ENCODE results near the gene MUC5B. TPM values are rescaled to one million over a fixed set of nuclear protein-coding genes. Genes with fewer than 3 reads are reported as not detected.

MUC5B gene
- total RNA-seq, 1 donor from 2014 or later = not detected

- Mint-ChIP-seq H3K27me3 (peaks cover 9% of the 10 kb centered on the region), H3K4me1 (ENCODE audit: low read depth) (no peaks in the 10 kb centered on the region), H3K4me3 (ENCODE audit: low read depth) (no peak overlapping the region), H3K36me3 (ENCODE audit: insufficient read depth) (no peaks in the 10 kb centered on the region), H3K9me3 (ENCODE audit: low read depth) (no peaks in the 10 kb centered on the region), H3K27ac (no peak overlapping the region)
- no peak for TF ChIP-seq CTCF (IDR thresholded peaks at IDR 0.05; ENCODE audit: unreplicated experiment)
- no peak for DNase-seq (ENCODE audit: low spot score, unreplicated experiment)
These were observed 21.3 kb upstream of the MUC5B start for GRCh38 chr11:1201395-1202153.

- Mint-ChIP-seq H3K9me3 (ENCODE audit: low read depth) (no peaks in the 10 kb centered on the region), H3K36me3 (ENCODE audit: insufficient read depth) (no peaks in the 10 kb centered on the region), H3K4me3 (ENCODE audit: low read depth) (no peak overlapping the region), H3K27me3 (peaks cover 9% of the 10 kb centered on the region), H3K4me1 (ENCODE audit: low read depth) (no peaks in the 10 kb centered on the region), H3K27ac (no peak overlapping the region)
- TF ChIP-seq CTCF (IDR thresholded peaks at IDR 0.05; ENCODE audit: unreplicated experiment) = no peak
- DNase-seq (ENCODE audit: low spot score, unreplicated experiment) = peak; percentile 8
These were observed 20.6 kb upstream of the MUC5B start for GRCh38 chr11:1202154-1202775.

- H3K36me3 Mint-ChIP-seq (ENCODE audit: insufficient read depth) = no peaks in the 10 kb centered on the region
- peaks cover 9% of the 10 kb centered on the region for H3K27me3 Mint-ChIP-seq
- H3K4me1 Mint-ChIP-seq (ENCODE audit: low read depth) = no peaks in the 10 kb centered on the region
- no peaks in the 10 kb centered on the region for H3K9me3 Mint-ChIP-seq (ENCODE audit: low read depth)
- no peak overlapping the region for H3K27ac Mint-ChIP-seq
- peak; percentile 93 for TF ChIP-seq CTCF (IDR thresholded peaks at IDR 0.05; ENCODE audit: unreplicated experiment)
- H3K4me3 Mint-ChIP-seq (ENCODE audit: low read depth) = no peak overlapping the region
- peak; percentile 71 for DNase-seq (ENCODE audit: low spot score, unreplicated experiment)
These were observed 19.9 kb upstream of the MUC5B start for GRCh38 chr11:1202776-1203504.

GRCh38 chr11:1203505-1204271 lies 19.2 kb upstream of the MUC5B start:
- H3K9me3 Mint-ChIP-seq (ENCODE audit: low read depth) = no peaks in the 10 kb centered on the region
- no peak overlapping the region for H3K4me3 Mint-ChIP-seq (ENCODE audit: low read depth)
- DNase-seq (ENCODE audit: low spot score, unreplicated experiment) = peak; percentile 11
- H3K27me3 Mint-ChIP-seq = peaks cover 9% of the 10 kb centered on the region
- TF ChIP-seq CTCF (IDR thresholded peaks at IDR 0.05; ENCODE audit: unreplicated experiment) = no peak
- H3K4me1 Mint-ChIP-seq (ENCODE audit: low read depth) = no peaks in the 10 kb centered on the region
- no peaks in the 10 kb centered on the region for H3K36me3 Mint-ChIP-seq (ENCODE audit: insufficient read depth)
- H3K27ac Mint-ChIP-seq = no peak overlapping the region

Data from progenitor cell of endocrine pancreas (in vitro differentiated cells).